ENCODE measurements around the gene BCAR3. TPM values are rescaled to one million over a fixed set of nuclear protein-coding genes. Genes with fewer than 3 reads are reported as not detected.
"Not testable (repeated sequence)": the region's sequence is repeated elsewhere in the genome, so short reads cannot be mapped to it uniquely, and the experiment has no call there.

The BCAR3 gene
- total RNA-seq, 1 donor from 2014 or later: 25.2 TPM

- DNase-seq (ENCODE audit: low read depth in 2 of 2): no peak
Measured at GRCh38 chr1:93705892-93706500, 24.4 kb upstream of the BCAR3 start.

DNA sequence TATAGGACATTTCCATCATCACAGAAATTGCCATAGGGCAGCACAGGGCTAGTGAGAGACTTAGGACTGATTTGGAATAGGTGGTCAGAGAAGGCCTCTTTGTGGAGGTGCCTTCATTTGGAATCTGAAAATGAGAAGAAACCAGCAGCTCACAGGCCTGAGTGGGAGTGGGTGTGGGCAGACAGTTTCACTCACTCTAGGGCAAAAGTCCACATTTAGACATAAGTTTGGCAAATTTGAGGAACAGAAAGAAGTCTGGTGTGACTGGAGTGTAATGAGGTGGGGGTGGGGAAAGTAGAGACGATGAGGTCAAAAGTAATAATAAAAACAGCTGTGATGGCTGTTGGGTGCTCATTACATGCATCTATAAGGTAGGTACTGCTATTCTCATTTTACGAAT is 22.4 kb upstream of the BCAR3 start:
- DNase-seq (ENCODE audit: low read depth in 2 of 2): no peak

- DNase-seq (ENCODE audit: low read depth in 2 of 2): no peak
Measured at GRCh38 chr1:93703643-93704042, 22.0 kb upstream of the BCAR3 start.

DNA sequence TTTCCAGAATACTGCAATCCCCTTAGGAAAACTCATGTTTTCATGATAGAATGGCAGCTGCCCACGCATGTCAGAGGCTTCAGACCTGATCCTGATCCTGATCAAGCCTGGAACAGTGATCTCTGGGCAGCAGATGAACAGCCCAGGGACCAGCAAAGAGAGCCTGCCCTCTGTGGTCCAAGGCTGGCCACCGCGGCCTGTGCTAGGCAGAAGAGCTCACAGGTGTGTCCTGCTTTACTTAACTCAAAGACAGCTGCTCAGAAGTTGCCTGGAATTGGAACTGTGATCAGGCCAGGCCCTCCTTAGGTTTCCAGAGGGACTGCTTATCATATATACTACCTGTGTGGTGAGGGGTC is 21.2 kb upstream of the BCAR3 start:
- DNase-seq (ENCODE audit: low read depth in 2 of 2): no peak

- DNase-seq (ENCODE audit: low read depth in 2 of 2): no peak
Measured at GRCh38 chr1:93702111-93702827, 20.6 kb upstream of the BCAR3 start.

- DNase-seq (ENCODE audit: low read depth in 2 of 2): peak in 1 of 2 donors; percentile 68
Measured at GRCh38 chr1:93701629-93702028, 20.0 kb upstream of the BCAR3 start.

- DNase-seq (ENCODE audit: low read depth in 2 of 2): no peak
Measured at GRCh38 chr1:93700532-93701469, 19.2 kb upstream of the BCAR3 start.

DNA sequence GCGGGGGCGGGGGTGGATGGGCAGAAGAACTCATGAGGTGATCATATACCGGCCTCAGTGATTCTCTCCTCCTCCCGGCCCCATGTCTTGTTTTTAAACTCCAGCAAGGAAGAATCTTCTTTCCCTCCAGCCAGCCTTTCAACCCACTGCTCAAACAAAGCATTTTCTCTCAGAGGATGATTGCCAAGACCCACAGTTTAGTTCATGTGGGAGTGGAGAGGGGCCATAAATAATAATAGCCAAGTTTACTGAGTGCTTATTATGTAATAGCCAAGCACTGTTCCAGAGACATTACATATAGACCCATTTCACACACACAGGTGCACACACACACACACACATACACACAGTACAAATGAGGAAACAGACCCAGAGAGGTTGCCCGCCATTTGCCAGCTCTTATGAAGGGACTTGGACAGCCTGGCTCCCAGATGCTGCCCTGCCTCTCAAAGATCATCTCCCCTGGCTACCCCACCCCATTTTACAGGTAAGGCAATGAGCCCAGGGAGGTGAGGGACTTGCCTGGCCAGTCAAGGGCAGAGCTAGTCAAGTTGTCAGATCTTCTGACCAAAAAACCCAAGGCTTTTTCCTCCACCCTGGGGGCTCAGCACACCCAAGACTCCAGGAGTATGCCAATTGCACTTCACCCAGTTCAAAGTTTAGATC is 18.0 kb upstream of the BCAR3 start:
- DNase-seq (ENCODE audit: low read depth in 2 of 2): no peak

DNA sequence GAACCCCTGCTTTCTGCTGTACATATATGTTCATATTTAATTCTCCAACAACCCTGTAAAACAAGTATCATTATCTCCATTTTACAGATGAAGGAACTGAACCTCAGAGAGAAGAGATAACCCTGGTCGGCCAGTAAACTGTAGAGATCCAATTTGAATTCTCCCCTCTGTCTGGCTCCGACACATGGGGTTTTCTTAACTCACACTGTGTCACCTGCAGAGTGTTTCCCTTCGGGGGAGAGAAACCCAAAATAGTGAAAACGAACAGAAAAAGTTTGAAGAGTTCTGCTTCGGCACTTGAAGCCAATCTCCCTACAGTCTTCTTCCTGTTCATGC is 17.4 kb upstream of the BCAR3 start:
- DNase-seq (ENCODE audit: low read depth in 2 of 2): no peak

DNA sequence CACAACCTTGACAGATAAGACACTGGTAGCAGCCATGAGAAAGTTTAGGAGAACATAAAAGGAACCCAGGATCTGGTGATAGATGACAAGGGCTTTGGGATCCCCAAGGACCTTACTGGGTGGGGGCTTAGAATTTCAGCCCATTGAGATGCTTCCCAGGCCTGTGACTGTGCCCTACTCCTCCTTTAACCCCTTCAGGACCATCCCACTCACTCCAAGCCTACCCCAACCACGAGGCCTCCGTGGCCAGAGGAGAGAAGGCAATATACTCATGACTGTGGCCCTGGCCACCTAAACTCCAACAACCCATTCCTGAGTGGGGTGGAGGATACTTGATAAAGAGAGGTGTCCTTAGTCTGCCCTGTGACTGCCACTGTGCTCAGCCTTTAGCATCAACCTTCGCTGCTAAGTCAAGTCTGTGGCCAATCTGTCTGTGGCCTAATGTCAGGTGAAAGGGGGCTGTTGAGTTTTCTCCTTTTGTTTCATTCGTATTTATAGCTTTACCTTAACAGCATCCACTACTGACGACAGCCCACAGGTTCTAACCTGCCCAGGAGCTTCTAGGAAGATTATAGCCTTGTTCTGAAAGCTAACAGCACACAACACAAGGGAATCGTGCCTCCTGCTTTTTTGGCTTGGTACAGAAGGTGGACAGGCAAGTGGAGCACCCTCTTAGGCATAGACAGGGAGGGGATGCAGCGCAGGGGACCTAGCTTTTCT is 16.9 kb upstream of the BCAR3 start:
- no peak for DNase-seq (ENCODE audit: low read depth in 2 of 2)

DNA sequence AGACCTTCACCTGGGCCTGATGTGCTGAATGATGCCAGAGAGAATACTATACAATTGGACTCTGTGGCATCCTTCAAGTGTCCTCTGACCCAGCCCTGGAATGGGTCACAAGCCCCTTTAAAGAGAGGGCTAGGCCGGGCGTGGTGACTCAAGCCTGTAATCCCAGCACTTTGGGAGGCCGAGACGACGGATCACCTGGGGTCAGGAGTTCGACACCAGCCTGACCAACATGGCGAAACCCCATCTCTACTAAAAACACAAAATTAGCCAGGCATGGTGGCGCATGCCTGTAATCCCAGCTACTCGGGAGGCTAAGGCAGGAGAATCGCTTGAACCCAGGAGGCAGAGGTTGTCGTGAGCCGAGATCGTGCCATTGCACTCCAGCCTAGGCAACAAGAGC is 15.9 kb upstream of the BCAR3 start:
- not testable (repeated sequence) for DNase-seq (ENCODE audit: low read depth in 2 of 2)

DNA sequence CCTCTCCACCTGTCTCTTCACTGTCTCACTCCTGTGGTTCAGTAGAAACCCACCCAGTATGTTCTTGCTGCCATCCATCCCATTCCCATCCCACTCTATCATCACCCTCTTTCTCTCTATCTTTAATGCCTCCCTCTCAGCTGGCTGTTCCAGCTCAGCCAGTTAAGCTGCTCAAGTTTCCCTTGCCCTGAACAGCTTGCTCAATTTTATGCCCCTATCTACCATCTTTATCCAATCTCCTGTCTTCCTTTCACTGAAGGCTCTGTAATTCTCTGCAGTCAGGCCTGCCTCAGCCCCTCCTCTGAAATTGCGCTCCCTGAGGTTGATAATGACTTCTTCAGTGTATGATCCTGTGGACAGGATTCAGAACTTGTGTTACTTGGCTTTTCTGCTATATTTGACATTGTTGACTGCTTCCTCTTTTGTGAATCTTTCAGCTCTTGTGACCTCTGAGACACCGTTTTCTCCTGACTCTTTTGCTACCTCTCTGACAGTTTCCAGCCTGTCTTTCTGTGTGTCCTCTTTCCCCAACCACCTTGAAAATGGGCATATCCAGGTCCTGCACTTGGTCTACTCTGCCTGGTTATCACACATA is 13.9 kb upstream of the BCAR3 start:
- no peak for DNase-seq (ENCODE audit: low read depth in 2 of 2)

GRCh38 chr1:93694819-93695218 is 13.2 kb upstream of the BCAR3 start:
- no peak for DNase-seq (ENCODE audit: low read depth in 2 of 2)

- peak in 1 of 2 donors; percentile 51 for DNase-seq (ENCODE audit: low read depth in 2 of 2)
Measured at GRCh38 chr1:93694039-93694438, 12.4 kb upstream of the BCAR3 start.

GRCh38 chr1:93692983-93693591 is 11.4 kb upstream of the BCAR3 start:
- peak; percentile 51 to 84 for DNase-seq (ENCODE audit: low read depth in 2 of 2)

DNA sequence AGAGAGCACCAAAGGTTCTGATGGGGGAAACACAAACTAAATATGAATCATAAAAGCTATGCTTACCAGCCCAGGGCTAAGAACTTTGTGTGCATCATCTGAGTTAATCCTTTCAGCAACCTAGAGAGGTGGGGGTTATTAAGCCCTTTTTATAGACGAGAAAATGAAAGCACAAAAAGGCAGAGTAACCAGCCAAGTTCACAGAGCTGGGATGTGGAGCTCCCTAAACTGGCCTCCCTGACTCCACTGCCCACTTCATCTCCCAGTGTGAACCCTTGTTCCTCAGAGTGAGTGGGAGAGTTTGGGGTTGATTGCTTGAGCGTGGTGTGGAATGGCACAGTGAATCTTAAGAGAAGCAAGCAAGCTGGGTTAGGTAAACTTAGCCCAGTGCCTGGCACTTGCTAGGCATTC is 10.8 kb upstream of the BCAR3 start:
- DNase-seq (ENCODE audit: low read depth in 2 of 2): no peak

- DNase-seq (ENCODE audit: low read depth in 2 of 2): no peak
Measured at GRCh38 chr1:93692026-93692425, 10.4 kb upstream of the BCAR3 start.

- DNase-seq (ENCODE audit: low read depth in 2 of 2): no peak
Measured at GRCh38 chr1:93690921-93691789, 9.5 kb upstream of the BCAR3 start.

GRCh38 chr1:93690341-93690740 is 8.7 kb upstream of the BCAR3 start:
- DNase-seq (ENCODE audit: low read depth in 2 of 2): no peak
